ENCODE measurements around the gene PSMA6.

DNA sequence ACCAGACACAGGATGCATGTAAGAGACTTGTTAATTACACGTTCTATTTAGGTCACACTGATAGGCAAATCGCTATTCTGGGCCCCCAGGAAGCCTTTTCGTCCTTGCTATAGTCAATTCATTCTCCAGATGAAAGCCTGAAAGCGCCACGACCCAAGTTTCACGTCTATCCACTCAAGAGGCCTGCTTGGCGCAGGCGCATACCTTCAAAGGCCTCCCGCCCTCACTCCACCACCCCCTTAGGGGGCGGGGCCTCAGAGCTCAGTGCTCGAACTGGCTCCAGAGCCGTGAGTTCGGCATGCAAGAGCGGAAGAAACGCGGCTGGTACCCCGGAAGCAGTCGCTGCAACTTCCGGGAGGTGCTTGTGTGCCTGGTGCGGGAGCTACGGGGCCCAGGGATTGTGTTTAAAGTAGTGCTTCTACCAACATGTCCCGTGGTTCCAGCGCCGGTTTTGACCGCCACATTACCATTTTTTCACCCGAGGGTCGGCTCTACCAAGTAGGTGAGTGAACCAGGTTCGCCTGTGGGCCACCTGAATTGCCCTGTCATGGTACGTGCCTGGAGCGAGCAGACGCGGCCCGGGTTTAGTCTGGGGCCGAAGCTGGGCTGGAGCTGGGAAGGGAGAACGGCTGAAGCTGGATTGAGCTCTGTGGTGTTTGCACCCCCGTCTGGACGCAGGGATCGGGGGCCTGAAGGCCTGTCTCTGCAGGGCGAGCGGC, at the start of gene PSMA6:
- TF ChIP-seq, protein P1, sequence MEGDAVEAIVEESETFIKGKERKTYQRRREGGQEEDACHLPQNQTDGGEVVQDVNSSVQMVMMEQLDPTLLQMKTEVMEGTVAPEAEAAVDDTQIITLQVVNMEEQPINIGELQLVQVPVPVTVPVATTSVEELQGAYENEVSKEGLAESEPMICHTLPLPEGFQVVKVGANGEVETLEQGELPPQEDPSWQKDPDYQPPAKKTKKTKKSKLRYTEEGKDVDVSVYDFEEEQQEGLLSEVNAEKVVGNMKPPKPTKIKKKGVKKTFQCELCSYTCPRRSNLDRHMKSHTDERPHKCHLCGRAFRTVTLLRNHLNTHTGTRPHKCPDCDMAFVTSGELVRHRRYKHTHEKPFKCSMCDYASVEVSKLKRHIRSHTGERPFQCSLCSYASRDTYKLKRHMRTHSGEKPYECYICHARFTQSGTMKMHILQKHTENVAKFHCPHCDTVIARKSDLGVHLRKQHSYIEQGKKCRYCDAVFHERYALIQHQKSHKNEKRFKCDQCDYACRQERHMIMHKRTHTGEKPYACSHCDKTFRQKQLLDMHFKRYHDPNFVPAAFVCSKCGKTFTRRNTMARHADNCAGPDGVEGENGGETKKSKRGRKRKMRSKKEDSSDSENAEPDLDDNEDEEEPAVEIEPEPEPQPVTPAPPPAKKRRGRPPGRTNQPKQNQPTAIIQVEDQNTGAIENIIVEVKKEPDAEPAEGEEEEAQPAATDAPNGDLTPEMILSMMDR (IDR thresholded peaks at IDR 0.05; ENCODE audit: low read depth, low read length, missing input control), result no peak
- TF ChIP-seq EGR1 (IDR thresholded peaks at IDR 0.05; ENCODE audit: low read depth in 2 of 2), result peak; percentile 78 to 82
- peak; percentile 82 for TF ChIP-seq SP1 (IDR thresholded peaks at IDR 0.05)
- peak in 1 of 2 donors; percentile 39 for TF ChIP-seq JUND (IDR thresholded peaks at IDR 0.05)
- peak; percentile 62 to 69 for TF ChIP-seq RXRA (IDR thresholded peaks at IDR 0.05)
- peak; percentile 75 for TF ChIP-seq TAF1 (conservative IDR thresholded peaks at IDR 0.05)
- TF ChIP-seq, protein P2, sequence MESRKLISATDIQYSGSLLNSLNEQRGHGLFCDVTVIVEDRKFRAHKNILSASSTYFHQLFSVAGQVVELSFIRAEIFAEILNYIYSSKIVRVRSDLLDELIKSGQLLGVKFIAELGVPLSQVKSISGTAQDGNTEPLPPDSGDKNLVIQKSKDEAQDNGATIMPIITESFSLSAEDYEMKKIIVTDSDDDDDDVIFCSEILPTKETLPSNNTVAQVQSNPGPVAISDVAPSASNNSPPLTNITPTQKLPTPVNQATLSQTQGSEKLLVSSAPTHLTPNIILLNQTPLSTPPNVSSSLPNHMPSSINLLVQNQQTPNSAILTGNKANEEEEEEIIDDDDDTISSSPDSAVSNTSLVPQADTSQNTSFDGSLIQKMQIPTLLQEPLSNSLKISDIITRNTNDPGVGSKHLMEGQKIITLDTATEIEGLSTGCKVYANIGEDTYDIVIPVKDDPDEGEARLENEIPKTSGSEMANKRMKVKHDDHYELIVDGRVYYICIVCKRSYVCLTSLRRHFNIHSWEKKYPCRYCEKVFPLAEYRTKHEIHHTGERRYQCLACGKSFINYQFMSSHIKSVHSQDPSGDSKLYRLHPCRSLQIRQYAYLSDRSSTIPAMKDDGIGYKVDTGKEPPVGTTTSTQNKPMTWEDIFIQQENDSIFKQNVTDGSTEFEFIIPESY (IDR thresholded peaks at IDR 0.05), result peak; percentile 34
- peak; percentile 61 for TF ChIP-seq YY1 (IDR thresholded peaks at IDR 0.05)
- peak; percentile 87 for TF ChIP-seq MAX (IDR thresholded peaks at IDR 0.05)
- peak; percentile 59 to 73 for TF ChIP-seq RAD21 (IDR thresholded peaks at IDR 0.05)
- TF ChIP-seq, protein P3, sequence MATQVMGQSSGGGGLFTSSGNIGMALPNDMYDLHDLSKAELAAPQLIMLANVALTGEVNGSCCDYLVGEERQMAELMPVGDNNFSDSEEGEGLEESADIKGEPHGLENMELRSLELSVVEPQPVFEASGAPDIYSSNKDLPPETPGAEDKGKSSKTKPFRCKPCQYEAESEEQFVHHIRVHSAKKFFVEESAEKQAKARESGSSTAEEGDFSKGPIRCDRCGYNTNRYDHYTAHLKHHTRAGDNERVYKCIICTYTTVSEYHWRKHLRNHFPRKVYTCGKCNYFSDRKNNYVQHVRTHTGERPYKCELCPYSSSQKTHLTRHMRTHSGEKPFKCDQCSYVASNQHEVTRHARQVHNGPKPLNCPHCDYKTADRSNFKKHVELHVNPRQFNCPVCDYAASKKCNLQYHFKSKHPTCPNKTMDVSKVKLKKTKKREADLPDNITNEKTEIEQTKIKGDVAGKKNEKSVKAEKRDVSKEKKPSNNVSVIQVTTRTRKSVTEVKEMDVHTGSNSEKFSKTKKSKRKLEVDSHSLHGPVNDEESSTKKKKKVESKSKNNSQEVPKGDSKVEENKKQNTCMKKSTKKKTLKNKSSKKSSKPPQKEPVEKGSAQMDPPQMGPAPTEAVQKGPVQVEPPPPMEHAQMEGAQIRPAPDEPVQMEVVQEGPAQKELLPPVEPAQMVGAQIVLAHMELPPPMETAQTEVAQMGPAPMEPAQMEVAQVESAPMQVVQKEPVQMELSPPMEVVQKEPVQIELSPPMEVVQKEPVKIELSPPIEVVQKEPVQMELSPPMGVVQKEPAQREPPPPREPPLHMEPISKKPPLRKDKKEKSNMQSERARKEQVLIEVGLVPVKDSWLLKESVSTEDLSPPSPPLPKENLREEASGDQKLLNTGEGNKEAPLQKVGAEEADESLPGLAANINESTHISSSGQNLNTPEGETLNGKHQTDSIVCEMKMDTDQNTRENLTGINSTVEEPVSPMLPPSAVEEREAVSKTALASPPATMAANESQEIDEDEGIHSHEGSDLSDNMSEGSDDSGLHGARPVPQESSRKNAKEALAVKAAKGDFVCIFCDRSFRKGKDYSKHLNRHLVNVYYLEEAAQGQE (IDR thresholded peaks at IDR 0.05), result peak; percentile 76
- no peak for TF ChIP-seq FOXA1 (IDR thresholded peaks at IDR 0.05)
- TF ChIP-seq ATF3 (IDR thresholded peaks at IDR 0.05), result peak; percentile 31
